Thymus (tissue), 11 donors: ENCODE measurements around the gene LAMTOR2. TPM values are rescaled to one million over a fixed set of nuclear protein-coding genes. Genes with fewer than 3 reads are reported as not detected.

ENCODE experiments used
- DNase-seq, 9 donors: peaks; one replicate each; pipeline ENCODE4 v3.0.0-alpha.2; 2013; ENCODE audit warnings: low spot score in 9 of 9, low read depth in 6 of 9, missing footprints in 1 of 9
- H3K27ac ChIP-seq, 2 donors: one replicate each; pipeline ENCODE4 v1.5.1; 2013; ENCODE audit warnings: control low read depth in 1 of 2, low read depth in 1 of 2, low read length in 1 of 2, mild to moderate bottlenecking in 1 of 2, moderate library complexity in 1 of 2
- H3K27me3 ChIP-seq, 2 donors: one replicate each; pipeline ENCODE4 v1.5.1; 2013; ENCODE audit warnings: low read length in 1 of 2; ENCODE audit not compliant: control insufficient read depth in 2 of 2, insufficient read depth in 1 of 2
- H3K36me3 ChIP-seq, 2 donors: one replicate each; pipeline ENCODE4 v1.5.1; 2013; ENCODE audit warnings: low read length in 1 of 2, mild to moderate bottlenecking in 1 of 2, moderate library complexity in 1 of 2; ENCODE audit not compliant: control insufficient read depth in 2 of 2, insufficient read depth in 2 of 2
- H3K4me1 ChIP-seq, 2 donors: one replicate each; pipeline ENCODE4 v1.5.1; 2013; ENCODE audit warnings: low read length in 2 of 2; ENCODE audit not compliant: control insufficient read depth in 2 of 2, insufficient read depth in 2 of 2
- H3K4me3 ChIP-seq, 2 donors: one replicate each; pipeline ENCODE4 v1.5.1; 2013; ENCODE audit warnings: low read length in 2 of 2, control low read depth in 1 of 2, mild to moderate bottlenecking in 1 of 2
- H3K9me3 ChIP-seq, 2 donors: one replicate each; pipeline ENCODE4 v1.5.1; 2013; ENCODE audit warnings: low read length in 1 of 2, mild to moderate bottlenecking in 1 of 2; ENCODE audit not compliant: control insufficient read depth in 2 of 2, insufficient read depth in 1 of 2
- WGBS: extraction: QIAGEN DNeasy Blood & Tissue Kit; methylation state at CpG from one replicate; pipeline ENCODE4 v1.1.7; 2013; 5-methylcytosine and 5-hydroxymethylcytosine counted together
- polyA plus RNA-seq: library from polyadenylated mRNA; stranded (reverse); fragments of 200-250 nt; gene quantifications from one replicate; pipeline ENCODE4 v1.2.3, GENCODE V29; 2013
- total RNA-seq: library from RNA; stranded (reverse); fragments of 120-200 nt; gene quantifications from one replicate; pipeline ENCODE4 v1.2.4, GENCODE V29; 2013
- donor health status: healthy.

The LAMTOR2 gene
- total and polyA plus RNA-seq, 2 donors = 75.9 to 82.2 TPM

GRCh38 chr1:156097499-156098178 is 43.1 kb downstream of the LAMTOR2 start:
- peaks cover 0 to 79% of the 10 kb centered on the region in 2 donors for H3K27me3 ChIP-seq
- peaks cover 2 to 29% of the 10 kb centered on the region in 2 donors for H3K4me1 ChIP-seq
- H3K27ac ChIP-seq = no peak overlapping the region
- no peak overlapping the region for H3K4me3 ChIP-seq
- DNase-seq = no peak
- H3K36me3 ChIP-seq = no peaks in the 10 kb centered on the region
- WGBS = 95% methylated on average over 9 of the region's 9 CpGs
- no peaks in the 10 kb centered on the region for H3K9me3 ChIP-seq

GRCh38 chr1:156098784-156099183 is 44.2 kb downstream of the LAMTOR2 start:
- Histone ChIP-seq H3K36me3 (no peaks in the 10 kb centered on the region), H3K27me3 (peaks cover 0 to 87% of the 10 kb centered on the region in 2 donors), H3K9me3 (no peaks in the 10 kb centered on the region), H3K27ac (no peak overlapping the region), H3K4me3 (no peak overlapping the region), H3K4me1 (peaks cover 2 to 41% of the 10 kb centered on the region in 2 donors)
- no peak for DNase-seq
- WGBS = 93% methylated on average over 2 of the region's 2 CpGs

GRCh38 chr1:156099282-156099681 is 44.7 kb downstream of the LAMTOR2 start:
- Histone ChIP-seq H3K27me3 (peaks cover 0 to 88% of the 10 kb centered on the region in 2 donors), H3K4me1 (peaks cover 2 to 46% of the 10 kb centered on the region in 2 donors), H3K27ac (no peak overlapping the region), H3K9me3 (no peaks in the 10 kb centered on the region), H3K36me3 (no peaks in the 10 kb centered on the region), H3K4me3 (no peak overlapping the region)
- WGBS = 96% methylated on average over 3 of the region's 3 CpGs
- no peak for DNase-seq

GRCh38 chr1:156100205-156100995 is 45.8 kb downstream of the LAMTOR2 start:
- 89% methylated on average over 4 of the region's 4 CpGs for WGBS
- Histone ChIP-seq H3K9me3 (no peaks in the 10 kb centered on the region), H3K4me3 (no peak overlapping the region), H3K27ac (no peak overlapping the region), H3K27me3 (peaks cover 0 to 89% of the 10 kb centered on the region in 2 donors), H3K36me3 (no peaks in the 10 kb centered on the region), H3K4me1 (peaks cover 2 to 57% of the 10 kb centered on the region in 2 donors)
- DNase-seq = no peak

GRCh38 chr1:156101880-156102279 is 47.3 kb downstream of the LAMTOR2 start:
- peaks cover 0 to 88% of the 10 kb centered on the region in 2 donors for H3K27me3 ChIP-seq
- H3K9me3 ChIP-seq = no peaks in the 10 kb centered on the region
- DNase-seq = no peak
- WGBS = 96% methylated on average over 6 of the region's 6 CpGs
- peaks cover 1 to 59% of the 10 kb centered on the region in 2 donors for H3K4me1 ChIP-seq
- no peak overlapping the region for H3K4me3 ChIP-seq
- no peaks in the 10 kb centered on the region for H3K36me3 ChIP-seq
- H3K27ac ChIP-seq = no peak overlapping the region

- H3K9me3 ChIP-seq = no peaks in the 10 kb centered on the region
- H3K27me3 ChIP-seq = peaks cover 0 to 86% of the 10 kb centered on the region in 2 donors
- H3K27ac ChIP-seq = peak overlapping the region in 1 of 2 donors; percentile 84
- WGBS = 92% methylated on average over 16 of the region's 16 CpGs
- no peaks in the 10 kb centered on the region for H3K36me3 ChIP-seq
- DNase-seq = no peak
- H3K4me3 ChIP-seq = no peak overlapping the region
- peaks cover 0 to 55% of the 10 kb centered on the region in 2 donors for H3K4me1 ChIP-seq
Measured at GRCh38 chr1:156102633-156103511, 48.3 kb downstream of the LAMTOR2 start.

- H3K4me3 ChIP-seq = no peak overlapping the region
- DNase-seq = no peak
- WGBS = 81% methylated on average over 9 of the region's 9 CpGs
Measured at GRCh38 chr1:156103521-156103947, 49.0 kb downstream of the LAMTOR2 start.

GRCh38 chr1:156104065-156104810 is 49.7 kb downstream of the LAMTOR2 start:
- no peaks in the 10 kb centered on the region for H3K9me3 ChIP-seq
- 56% methylated on average over 15 of the region's 15 CpGs for WGBS
- no peak for DNase-seq
- H3K27ac ChIP-seq = peak overlapping the region; percentile 68 to 84
- H3K4me3 ChIP-seq = no peak overlapping the region
- H3K36me3 ChIP-seq = no peaks in the 10 kb centered on the region
- peaks cover 0 to 55% of the 10 kb centered on the region in 2 donors for H3K4me1 ChIP-seq
- peaks cover 3 to 88% of the 10 kb centered on the region in 2 donors for H3K27me3 ChIP-seq

More at GRCh38 chr1:156103521-156103947, 49.0 kb downstream of the LAMTOR2 start:
- no peaks in the 10 kb centered on the region for H3K9me3 ChIP-seq
- peaks cover 0 to 88% of the 10 kb centered on the region in 2 donors for H3K27me3 ChIP-seq
- H3K27ac ChIP-seq = peak overlapping the region; percentile 68 to 84
- no peaks in the 10 kb centered on the region for H3K36me3 ChIP-seq
- H3K4me1 ChIP-seq = peaks cover 0 to 55% of the 10 kb centered on the region in 2 donors
